SK-N-SH treated with all-trans-retinoic acid at 6 μM for 48 hours (cell line): ENCODE results near the gene SPSB2.

Source experiments
- ATAC-seq: fragments of 200-7000 bp; cut with Tn5 transposase; 3 replicates; pipeline ENCODE4 v1.9.1; 2020; ENCODE audit warnings: mild to moderate bottlenecking, moderate library complexity
- ARNTL ChIP-seq: fragments of 450-650 bp; formaldehyde crosslinking; IDR thresholded peaks from 2 replicates; pipeline ENCODE4 v1.5.0; 2020; ENCODE audit warnings: low read depth, mild to moderate bottlenecking, moderate library complexity, borderline replicate concordance
- BACH2 ChIP-seq: fragments of 250-450 bp; sonication (Bioruptor Pico); IDR thresholded peaks from 2 replicates; pipeline ENCODE4 v1.9.0; 2021; ENCODE audit warnings: mild to moderate bottlenecking, borderline replicate concordance
- CREB5 ChIP-seq: fragments of 250-450 bp; sonication (Bioruptor Pico); IDR thresholded peaks from 2 replicates; pipeline ENCODE4 v1.5.1; 2020; ENCODE audit warnings: low read depth, mild to moderate bottlenecking, moderate library complexity
- CSDC2 ChIP-seq: fragments of 250-450 bp; sonication (Bioruptor Pico); IDR thresholded peaks from 2 replicates; pipeline ENCODE4 v1.5.0; 2020; ENCODE audit warnings: mild to moderate bottlenecking, moderate library complexity
- CSRNP3 ChIP-seq: fragments of 250-450 bp; sonication (Bioruptor Pico); IDR thresholded peaks from 2 replicates; pipeline ENCODE4 v1.5.1; 2021; ENCODE audit warnings: mild to moderate bottlenecking, moderate library complexity
- ESRRG ChIP-seq: fragments of 250-450 bp; sonication (Bioruptor Pico); IDR thresholded peaks from 2 replicates; pipeline ENCODE4 v1.6.1; 2021; ENCODE audit warnings: mild to moderate bottlenecking
- GLIS3 ChIP-seq: fragments of 250-450 bp; sonication (Bioruptor Pico); IDR thresholded peaks from 2 replicates; pipeline ENCODE4 v1.5.0; 2020; ENCODE audit warnings: mild to moderate bottlenecking, moderate library complexity
- ISL1 ChIP-seq: fragments of 250-450 bp; sonication (Bioruptor Pico); IDR thresholded peaks from 2 replicates; pipeline ENCODE4 v2.1.2; 2022; ENCODE audit warnings: mild to moderate bottlenecking, moderate library complexity
- OSR1 ChIP-seq: fragments of 250-450 bp; sonication (Bioruptor Pico); IDR thresholded peaks from 2 replicates; pipeline ENCODE4 v1.8.0; 2022; ENCODE audit warnings: moderate library complexity, mild to moderate bottlenecking, inconsistent platforms
- POU6F1 ChIP-seq: fragments of 250-450 bp; sonication (Bioruptor Pico); IDR thresholded peaks from 2 replicates; pipeline ENCODE4 v1.8.0; 2021; ENCODE audit warnings: low read depth, mild to moderate bottlenecking, moderate library complexity, borderline replicate concordance
- PPARA ChIP-seq: fragments of 250-450 bp; sonication (Bioruptor Pico); IDR thresholded peaks from 2 replicates; pipeline ENCODE4 v1.5.0; 2020; ENCODE audit warnings: mild to moderate bottlenecking, borderline replicate concordance
- RARB ChIP-seq: fragments of 250-450 bp; sonication (Bioruptor Pico); IDR thresholded peaks from 2 replicates; pipeline ENCODE4 v1.8.0; 2021; ENCODE audit warnings: mild to moderate bottlenecking, moderate library complexity
- SNAI2 ChIP-seq: fragments of 250-450 bp; sonication (Bioruptor Pico); IDR thresholded peaks from 2 replicates; pipeline ENCODE4 v1.5.0; 2020; ENCODE audit warnings: mild to moderate bottlenecking, moderate library complexity
- TCF4 ChIP-seq: fragments of 250-450 bp; sonication (Bioruptor Pico); IDR thresholded peaks from 2 replicates; pipeline ENCODE4 v1.8.0; 2021; ENCODE audit warnings: mild to moderate bottlenecking, moderate library complexity, borderline replicate concordance
- TOX ChIP-seq: fragments of 250-450 bp; sonication (Bioruptor Pico); IDR thresholded peaks from 2 replicates; pipeline ENCODE4 v1.8.0; 2021; ENCODE audit warnings: mild to moderate bottlenecking, moderate library complexity, borderline replicate concordance
- TSHZ2 ChIP-seq: fragments of 250-450 bp; sonication (Bioruptor Pico); IDR thresholded peaks from 2 replicates; pipeline ENCODE4 v1.5.0; 2020; ENCODE audit warnings: mild to moderate bottlenecking, moderate library complexity
- ZFP3 ChIP-seq: fragments of 250-450 bp; sonication (Bioruptor Pico); IDR thresholded peaks from 2 replicates; pipeline ENCODE4 v1.5.0; 2020; ENCODE audit warnings: mild to moderate bottlenecking, moderate library complexity
- ZFP30 ChIP-seq: fragments of 450-650 bp; formaldehyde crosslinking; IDR thresholded peaks from 2 replicates; pipeline ENCODE4 v1.5.0; 2022; ENCODE audit warnings: mild to moderate bottlenecking, moderate library complexity
- ZNF565 ChIP-seq: fragments of 450-650 bp; formaldehyde crosslinking; conservative IDR thresholded peaks from 2 replicates; pipeline ENCODE4 v1.5.0; 2020; ENCODE audit warnings: low read depth, mild to moderate bottlenecking, moderate library complexity
- ZNF70 ChIP-seq: fragments of 450-650 bp; formaldehyde crosslinking; IDR thresholded peaks from 2 replicates; pipeline ENCODE4 v1.5.0; 2020; ENCODE audit warnings: mild to moderate bottlenecking, moderate library complexity
- ZNF8 ChIP-seq: fragments of 450-650 bp; formaldehyde crosslinking; IDR thresholded peaks from 2 replicates; pipeline ENCODE4 v1.5.0; 2020; ENCODE audit warnings: mild to moderate bottlenecking, moderate library complexity

SPSB2 gene

DNA sequence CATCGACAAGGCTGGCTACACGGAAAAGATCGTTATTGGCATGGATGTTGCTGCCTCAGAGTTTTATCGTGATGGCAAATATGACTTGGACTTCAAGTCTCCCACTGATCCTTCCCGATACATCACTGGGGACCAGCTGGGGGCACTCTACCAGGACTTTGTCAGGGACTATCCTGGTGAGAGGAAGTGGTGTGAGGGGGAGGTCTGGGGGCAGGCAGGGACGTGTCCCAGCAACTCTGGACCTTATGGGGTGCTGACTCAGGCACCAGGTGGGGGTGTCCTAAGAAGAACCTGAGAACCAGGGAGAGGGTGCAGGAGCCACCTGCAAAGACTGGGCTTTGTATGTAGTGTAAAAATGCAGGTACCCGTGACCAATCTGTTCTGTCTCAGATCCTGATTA lies 46.5 kb upstream of the SPSB2 start:
- no peak for ATAC-seq
- TF ChIP-seq PPARA (CRISPR knock-in tag) = no peak
- TF ChIP-seq ISL1 = no peak
- TF ChIP-seq ZNF8 = no peak
- TF ChIP-seq ARNTL (CRISPR knock-in tag) = no peak
- no peak for TF ChIP-seq TSHZ2
- TF ChIP-seq RARB (CRISPR knock-in tag) = no peak
- TF ChIP-seq ZFP3 = no peak
- TF ChIP-seq CSDC2 = no peak
- no peak for TF ChIP-seq TOX (CRISPR knock-in tag)
- TF ChIP-seq ESRRG (CRISPR knock-in tag) = no peak
- TF ChIP-seq ZNF70 (CRISPR knock-in tag) = no peak
- TF ChIP-seq POU6F1 (CRISPR knock-in tag) = no peak

GRCh38 chr12:6917491-6918231 lies 44.6 kb upstream of the SPSB2 start:
- TF ChIP-seq ESRRG (CRISPR knock-in tag) (no peak), SNAI2 (CRISPR knock-in tag) (no peak), CREB5 (CRISPR knock-in tag) (no peak), ZFP3 (no peak), BACH2 (CRISPR knock-in tag) (no peak), TCF4 (CRISPR knock-in tag) (no peak), ISL1 (no peak), ZNF565 (CRISPR knock-in tag) (no peak), GLIS3 (no peak), ARNTL (CRISPR knock-in tag) (no peak), CSRNP3 (CRISPR knock-in tag) (no peak), ZFP30 (no peak), CSDC2 (no peak)
- no peak for ATAC-seq

DNA sequence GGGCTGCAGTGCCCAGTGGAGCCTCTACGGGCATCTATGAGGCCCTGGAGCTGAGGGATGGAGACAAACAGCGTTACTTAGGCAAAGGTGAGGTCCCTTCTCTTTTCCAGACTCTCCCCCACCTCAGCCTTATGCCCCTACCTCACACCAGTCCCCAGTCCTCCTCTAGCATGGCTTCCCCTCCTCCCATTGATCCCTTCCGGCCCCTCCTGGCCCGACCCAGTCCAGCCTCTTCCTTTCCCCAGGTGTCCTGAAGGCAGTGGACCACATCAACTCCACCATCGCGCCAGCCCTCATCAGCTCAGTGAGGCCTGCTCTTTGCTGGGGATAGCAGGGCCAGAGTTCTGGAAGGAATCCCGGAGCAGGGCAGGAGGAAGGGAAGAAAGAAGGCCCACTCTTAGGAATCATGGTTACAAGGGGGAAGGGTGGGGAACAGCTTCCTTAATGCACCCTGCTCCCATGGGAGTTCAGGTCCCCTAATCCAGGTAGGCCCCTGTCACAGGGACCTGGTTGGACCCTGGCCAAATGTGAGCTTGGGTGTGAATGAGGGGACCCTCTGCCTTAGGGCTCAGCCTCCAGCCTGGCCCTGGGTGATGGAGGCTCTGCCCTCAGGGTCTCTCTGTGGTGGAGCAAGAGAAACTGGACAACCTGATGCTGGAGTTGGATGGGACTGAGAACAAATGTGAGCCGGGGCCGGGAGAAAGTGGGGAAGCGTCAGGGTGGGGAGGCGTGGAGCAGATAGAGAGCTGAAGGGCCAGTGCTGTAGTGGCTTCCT lies 43.5 kb upstream of the SPSB2 start:
- ATAC-seq = no peak
- TF ChIP-seq RARB (CRISPR knock-in tag) = no peak
- no peak for TF ChIP-seq BACH2 (CRISPR knock-in tag)
- no peak for TF ChIP-seq CSRNP3 (CRISPR knock-in tag)
- TF ChIP-seq TOX (CRISPR knock-in tag) = no peak
- no peak for TF ChIP-seq OSR1 (CRISPR knock-in tag)
- no peak for TF ChIP-seq ZNF8
- no peak for TF ChIP-seq ZFP30
- no peak for TF ChIP-seq PPARA (CRISPR knock-in tag)
- no peak for TF ChIP-seq ARNTL (CRISPR knock-in tag)
- TF ChIP-seq, all 23 proteins: peak for 0
